ENCODE data around the gene SPAG7.

Gene SPAG7

GRCh38 chr17:4948931-4949320, 18.7 kb downstream of the SPAG7 start:
- Mint-ChIP-seq H3K4me1 (ENCODE audit: low read depth) (peaks cover 27% of the 10 kb centered on the region), H3K4me3 (peak overlapping the region; percentile 99), H3K27ac (peak overlapping the region; percentile 99), H3K36me3 (ENCODE audit: low read depth) (peaks cover 37% of the 10 kb centered on the region), H3K27me3 (ENCODE audit: low read depth) (no peaks in the 10 kb centered on the region), H3K9me3 (no peaks in the 10 kb centered on the region)

- Mint-ChIP-seq H3K4me1 (ENCODE audit: low read depth) (peaks cover 28% of the 10 kb centered on the region), H3K36me3 (ENCODE audit: low read depth) (peaks cover 38% of the 10 kb centered on the region), H3K9me3 (no peaks in the 10 kb centered on the region), H3K4me3 (peak within 1 kb of the TSS; percentile 99), H3K27ac (peak within 1 kb of the TSS; percentile 99), H3K27me3 (ENCODE audit: low read depth) (no peaks in the 10 kb centered on the region)
These were observed 19.3 kb downstream of the SPAG7 start, which contains the start of gene PFN1 for GRCh38 chr17:4948166-4948930. Gene PFN1, minus strand, starts transcription at chr17:4948530. Its CDS starts 136 bp downstream, at chr17:4948394.

- H3K27ac Mint-ChIP-seq: peak overlapping the region; percentile 85
- H3K4me3 Mint-ChIP-seq: peak overlapping the region; percentile 90
- H3K4me1 Mint-ChIP-seq (ENCODE audit: low read depth): peaks cover 34% of the 10 kb centered on the region
- no peaks in the 10 kb centered on the region for H3K27me3 Mint-ChIP-seq (ENCODE audit: low read depth)
- peaks cover 46% of the 10 kb centered on the region for H3K36me3 Mint-ChIP-seq (ENCODE audit: low read depth)
- no peaks in the 10 kb centered on the region for H3K9me3 Mint-ChIP-seq
These were observed 20.0 kb downstream of the SPAG7 start for GRCh38 chr17:4947411-4948165.

- H3K27me3 Mint-ChIP-seq (ENCODE audit: low read depth): no peaks in the 10 kb centered on the region
- H3K27ac Mint-ChIP-seq: peak overlapping the region; percentile 85
- H3K4me1 Mint-ChIP-seq (ENCODE audit: low read depth): peaks cover 40% of the 10 kb centered on the region
- peak overlapping the region; percentile 90 for H3K4me3 Mint-ChIP-seq
- H3K36me3 Mint-ChIP-seq (ENCODE audit: low read depth): peaks cover 52% of the 10 kb centered on the region
- H3K9me3 Mint-ChIP-seq: no peaks in the 10 kb centered on the region
These were observed 20.6 kb downstream of the SPAG7 start for GRCh38 chr17:4947010-4947410.

- H3K27ac Mint-ChIP-seq: peak overlapping the region; percentile 85
- peak overlapping the region; percentile 90 for H3K4me3 Mint-ChIP-seq
- H3K9me3 Mint-ChIP-seq: no peaks in the 10 kb centered on the region
- peaks cover 57% of the 10 kb centered on the region for H3K36me3 Mint-ChIP-seq (ENCODE audit: low read depth)
- H3K27me3 Mint-ChIP-seq (ENCODE audit: low read depth): no peaks in the 10 kb centered on the region
- H3K4me1 Mint-ChIP-seq (ENCODE audit: low read depth): peaks cover 45% of the 10 kb centered on the region
These were observed 21.2 kb downstream of the SPAG7 start for GRCh38 chr17:4946312-4946976.

- no peaks in the 10 kb centered on the region for H3K27me3 Mint-ChIP-seq (ENCODE audit: low read depth)
- peaks cover 63% of the 10 kb centered on the region for H3K36me3 Mint-ChIP-seq (ENCODE audit: low read depth)
- peak overlapping the region; percentile 90 for H3K4me3 Mint-ChIP-seq
- peaks cover 47% of the 10 kb centered on the region for H3K4me1 Mint-ChIP-seq (ENCODE audit: low read depth)
- H3K27ac Mint-ChIP-seq: peak overlapping the region; percentile 95
- no peaks in the 10 kb centered on the region for H3K9me3 Mint-ChIP-seq
These were observed 21.7 kb downstream of the SPAG7 start for GRCh38 chr17:4945944-4946280.

GRCh38 chr17:4945176-4945943, 22.3 kb downstream of the SPAG7 start:
- Mint-ChIP-seq H3K4me1 (ENCODE audit: low read depth) (peaks cover 42% of the 10 kb centered on the region), H3K36me3 (ENCODE audit: low read depth) (peaks cover 63% of the 10 kb centered on the region), H3K27me3 (ENCODE audit: low read depth) (no peaks in the 10 kb centered on the region), H3K4me3 (peak overlapping the region; percentile 90), H3K27ac (peak overlapping the region; percentile 95), H3K9me3 (no peaks in the 10 kb centered on the region)

GRCh38 chr17:4944554-4945175, 23.0 kb downstream of the SPAG7 start:
- peaks cover 65% of the 10 kb centered on the region for H3K36me3 Mint-ChIP-seq (ENCODE audit: low read depth)
- H3K4me3 Mint-ChIP-seq: peak overlapping the region; percentile 90
- H3K27me3 Mint-ChIP-seq (ENCODE audit: low read depth): no peaks in the 10 kb centered on the region
- peak overlapping the region; percentile 95 for H3K27ac Mint-ChIP-seq
- no peaks in the 10 kb centered on the region for H3K9me3 Mint-ChIP-seq
- peaks cover 42% of the 10 kb centered on the region for H3K4me1 Mint-ChIP-seq (ENCODE audit: low read depth)

- Mint-ChIP-seq H3K27me3 (ENCODE audit: low read depth) (no peaks in the 10 kb centered on the region), H3K27ac (peak overlapping the region; percentile 95), H3K4me3 (peak overlapping the region; percentile 90), H3K4me1 (ENCODE audit: low read depth) (peaks cover 42% of the 10 kb centered on the region), H3K9me3 (no peaks in the 10 kb centered on the region), H3K36me3 (ENCODE audit: low read depth) (peaks cover 65% of the 10 kb centered on the region)
These were observed 23.5 kb downstream of the SPAG7 start for GRCh38 chr17:4944163-4944553.

GRCh38 chr17:4942760-4943508, 24.7 kb downstream of the SPAG7 start:
- no peaks in the 10 kb centered on the region for H3K9me3 Mint-ChIP-seq
- H3K4me3 Mint-ChIP-seq: peak overlapping the region; percentile 90
- peaks cover 72% of the 10 kb centered on the region for H3K36me3 Mint-ChIP-seq (ENCODE audit: low read depth)
- H3K27ac Mint-ChIP-seq: peak overlapping the region; percentile 41
- no peaks in the 10 kb centered on the region for H3K27me3 Mint-ChIP-seq (ENCODE audit: low read depth)
- peaks cover 49% of the 10 kb centered on the region for H3K4me1 Mint-ChIP-seq (ENCODE audit: low read depth)

- Mint-ChIP-seq H3K4me3 (peak overlapping the region; percentile 90), H3K27ac (peak overlapping the region; percentile 93), H3K36me3 (ENCODE audit: low read depth) (peaks cover 69% of the 10 kb centered on the region), H3K4me1 (ENCODE audit: low read depth) (peaks cover 50% of the 10 kb centered on the region), H3K27me3 (ENCODE audit: low read depth) (no peaks in the 10 kb centered on the region), H3K9me3 (no peaks in the 10 kb centered on the region)
These were observed 26.4 kb downstream of the SPAG7 start for GRCh38 chr17:4941319-4941610.

GRCh38 chr17:4940555-4941318, 26.9 kb downstream of the SPAG7 start:
- H3K27me3 Mint-ChIP-seq (ENCODE audit: low read depth): no peaks in the 10 kb centered on the region
- peak overlapping the region; percentile 90 for H3K4me3 Mint-ChIP-seq
- no peaks in the 10 kb centered on the region for H3K9me3 Mint-ChIP-seq
- H3K27ac Mint-ChIP-seq: peak overlapping the region; percentile 93
- H3K36me3 Mint-ChIP-seq (ENCODE audit: low read depth): peaks cover 68% of the 10 kb centered on the region
- H3K4me1 Mint-ChIP-seq (ENCODE audit: low read depth): peaks cover 53% of the 10 kb centered on the region

Data from T-helper 1 cell treated with Interleukin-12 subunit alpha and Interleukin-12 subunit beta and Interleukin-4 antibody, amounts not matched to agents 30 μg/mL and 1 μg/mL, for 36 hours (primary cell).